RWPE1 (cell line): ENCODE data around the gene GAS7.
"Not testable (repeated sequence)": the region's sequence is repeated elsewhere in the genome, so short reads cannot be mapped to it uniquely, and the experiment has no call there.

Experiments
- CTCF ChIA-PET: fragments of 350-600 bp; sonication (Branson Sonifier 250); formaldehyde crosslinking; extraction: SDS; loops from one replicate; lab custom pipeline; 2021; lab: Yijun Ruan, JAX
- POLR2A ChIA-PET: fragments of 400-600 bp; formaldehyde crosslinking; extraction: SDS; loops from one replicate; lab custom pipeline; 2020; ENCODE audit warnings: antibody characterized with exemption; ENCODE audit not compliant: low non-redundant PET; lab: Yijun Ruan, JAX
- DNase-seq: peaks from one replicate; pipeline ENCODE4 v3.0.0; 2012; ENCODE audit warnings: low spot score
- H3K27ac ChIP-seq: fragments of 450-650 bp; 2 replicates; pipeline ENCODE4 v1.5.1; 2017
- TF ChIP-seq, protein P1 (sequence below): fragments of 450-650 bp; conservative IDR thresholded peaks from 2 replicates; pipeline ENCODE4 v1.5.1; 2017; ENCODE audit warnings: low read depth, mild to moderate bottlenecking

GAS7 gene

DNA sequence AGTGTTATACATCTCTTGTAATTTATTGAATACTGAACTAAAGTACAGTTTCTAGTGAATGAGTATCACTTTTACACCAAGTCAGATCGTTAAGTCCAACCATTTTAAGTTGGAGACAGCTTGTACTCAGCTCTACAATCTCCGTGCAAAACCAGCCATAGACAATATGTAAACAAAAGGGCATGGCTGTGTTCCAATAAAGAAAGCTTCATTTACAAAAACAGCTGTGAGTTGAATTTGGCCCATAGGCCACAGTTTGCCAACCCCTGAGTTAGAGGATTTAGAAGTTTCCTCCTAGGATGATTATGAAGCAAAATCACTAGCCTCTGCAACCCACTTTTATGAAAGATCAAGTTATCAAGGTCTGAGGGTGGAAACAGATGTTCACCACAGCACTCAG is 187.7 kb downstream of the GAS7 start:
- CTCF ChIA-PET, result no interaction called here
- no peak for DNase-seq

DNA sequence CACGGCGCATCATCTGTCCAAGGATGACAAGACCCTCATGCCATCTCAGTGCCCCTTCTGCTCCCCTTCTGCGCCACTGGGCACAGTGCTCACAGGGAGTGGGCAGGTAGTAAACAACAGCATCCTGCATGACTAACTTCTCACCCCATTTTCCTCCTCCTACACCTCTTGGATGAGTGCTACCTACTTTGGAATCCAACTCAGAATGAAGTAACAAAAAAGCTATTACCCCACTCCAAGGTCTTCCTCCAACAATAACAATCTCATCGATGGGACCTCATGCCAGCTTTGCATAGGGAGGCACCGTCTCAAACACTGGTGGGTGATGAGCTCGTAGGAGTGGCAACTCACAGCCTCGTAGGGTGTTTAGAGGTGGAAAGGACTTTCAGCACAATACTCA is 194.7 kb downstream of the GAS7 start:
- ChIA-PET POLR2A (no interaction called here), CTCF (no interaction called here)
- TF ChIP-seq, protein P1, sequence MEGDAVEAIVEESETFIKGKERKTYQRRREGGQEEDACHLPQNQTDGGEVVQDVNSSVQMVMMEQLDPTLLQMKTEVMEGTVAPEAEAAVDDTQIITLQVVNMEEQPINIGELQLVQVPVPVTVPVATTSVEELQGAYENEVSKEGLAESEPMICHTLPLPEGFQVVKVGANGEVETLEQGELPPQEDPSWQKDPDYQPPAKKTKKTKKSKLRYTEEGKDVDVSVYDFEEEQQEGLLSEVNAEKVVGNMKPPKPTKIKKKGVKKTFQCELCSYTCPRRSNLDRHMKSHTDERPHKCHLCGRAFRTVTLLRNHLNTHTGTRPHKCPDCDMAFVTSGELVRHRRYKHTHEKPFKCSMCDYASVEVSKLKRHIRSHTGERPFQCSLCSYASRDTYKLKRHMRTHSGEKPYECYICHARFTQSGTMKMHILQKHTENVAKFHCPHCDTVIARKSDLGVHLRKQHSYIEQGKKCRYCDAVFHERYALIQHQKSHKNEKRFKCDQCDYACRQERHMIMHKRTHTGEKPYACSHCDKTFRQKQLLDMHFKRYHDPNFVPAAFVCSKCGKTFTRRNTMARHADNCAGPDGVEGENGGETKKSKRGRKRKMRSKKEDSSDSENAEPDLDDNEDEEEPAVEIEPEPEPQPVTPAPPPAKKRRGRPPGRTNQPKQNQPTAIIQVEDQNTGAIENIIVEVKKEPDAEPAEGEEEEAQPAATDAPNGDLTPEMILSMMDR, result no peak
- H3K27ac ChIP-seq, result no peak overlapping the region
- DNase-seq, result no peak

More for the DNA sequence above, 187.7 kb downstream of the GAS7 start:
- TF ChIP-seq, protein P1, result no peak
- no peak overlapping the region for H3K27ac ChIP-seq
- POLR2A ChIA-PET, result no interaction called here

DNA sequence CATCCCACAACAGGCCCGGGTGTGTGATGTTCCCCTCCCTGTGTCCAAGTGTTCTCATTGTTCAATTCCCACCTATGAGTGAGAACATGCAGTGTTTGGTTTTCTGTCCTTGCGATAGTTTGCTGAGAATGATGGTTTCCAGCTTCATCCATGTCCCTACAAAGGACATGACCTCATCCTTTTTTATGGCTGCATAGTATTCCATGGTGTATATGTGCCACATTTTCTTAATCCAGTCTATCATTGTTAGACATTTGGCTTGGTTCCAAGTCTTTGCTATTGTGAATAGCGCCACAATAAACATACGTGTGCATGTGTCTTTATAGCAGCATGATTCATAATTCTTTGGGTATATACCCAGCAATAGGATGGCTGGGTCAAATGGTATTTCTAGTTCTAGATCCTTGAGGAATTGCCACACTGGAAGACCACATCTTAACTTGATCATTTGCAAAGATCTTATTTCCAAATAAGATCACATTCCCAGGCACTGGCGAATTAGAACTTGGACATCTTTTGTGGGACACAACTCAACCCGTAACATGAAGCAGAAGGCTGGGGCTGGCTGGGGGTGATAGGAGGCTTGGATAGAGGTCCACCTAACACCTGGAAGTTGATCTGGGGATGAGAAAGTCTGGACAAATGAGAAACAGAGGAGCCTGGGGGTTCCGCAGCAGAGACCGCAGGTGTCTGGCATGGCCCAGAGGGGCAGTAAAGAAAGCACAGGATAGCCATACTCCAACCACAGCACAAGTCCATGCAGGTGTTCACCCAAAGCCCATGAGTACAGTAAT is 195.6 kb downstream of the GAS7 start:
- DNase-seq, H3K27ac ChIP-seq, CTCF ChIA-PET, POLR2A ChIA-PET: not testable (repeated sequence)

DNA sequence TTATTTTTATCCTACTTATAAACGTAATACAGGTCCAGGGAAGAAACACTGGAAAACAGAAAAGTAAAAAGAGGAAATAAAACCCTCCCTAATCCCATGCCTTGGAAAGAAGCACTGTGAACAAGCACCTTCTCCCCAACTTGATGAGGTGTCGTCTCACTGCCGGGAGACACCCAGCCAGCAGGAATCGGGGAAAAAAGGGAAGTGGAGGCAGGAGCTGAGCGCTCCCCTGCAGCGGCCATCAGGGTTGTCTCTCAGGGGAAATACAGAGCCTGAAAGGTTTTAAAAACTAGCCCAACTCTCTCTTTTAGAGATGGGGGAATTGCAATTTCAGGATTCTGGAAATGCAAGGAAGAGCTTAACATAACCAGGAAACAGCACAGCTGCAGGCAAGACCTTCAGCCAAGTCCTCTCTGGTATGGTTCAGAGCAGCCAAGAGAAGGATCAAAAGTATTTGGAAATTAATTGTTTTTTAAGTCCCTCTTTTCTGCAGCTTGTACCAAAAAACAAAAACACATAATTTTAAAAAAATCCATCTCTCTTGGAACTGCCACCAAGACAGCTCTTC is 197.0 kb downstream of the GAS7 start:
- TF ChIP-seq, protein P1, result no peak
- ChIA-PET POLR2A (no interaction called here), CTCF (no interaction called here)
- H3K27ac ChIP-seq, result no peak overlapping the region
- DNase-seq, result no peak

DNA sequence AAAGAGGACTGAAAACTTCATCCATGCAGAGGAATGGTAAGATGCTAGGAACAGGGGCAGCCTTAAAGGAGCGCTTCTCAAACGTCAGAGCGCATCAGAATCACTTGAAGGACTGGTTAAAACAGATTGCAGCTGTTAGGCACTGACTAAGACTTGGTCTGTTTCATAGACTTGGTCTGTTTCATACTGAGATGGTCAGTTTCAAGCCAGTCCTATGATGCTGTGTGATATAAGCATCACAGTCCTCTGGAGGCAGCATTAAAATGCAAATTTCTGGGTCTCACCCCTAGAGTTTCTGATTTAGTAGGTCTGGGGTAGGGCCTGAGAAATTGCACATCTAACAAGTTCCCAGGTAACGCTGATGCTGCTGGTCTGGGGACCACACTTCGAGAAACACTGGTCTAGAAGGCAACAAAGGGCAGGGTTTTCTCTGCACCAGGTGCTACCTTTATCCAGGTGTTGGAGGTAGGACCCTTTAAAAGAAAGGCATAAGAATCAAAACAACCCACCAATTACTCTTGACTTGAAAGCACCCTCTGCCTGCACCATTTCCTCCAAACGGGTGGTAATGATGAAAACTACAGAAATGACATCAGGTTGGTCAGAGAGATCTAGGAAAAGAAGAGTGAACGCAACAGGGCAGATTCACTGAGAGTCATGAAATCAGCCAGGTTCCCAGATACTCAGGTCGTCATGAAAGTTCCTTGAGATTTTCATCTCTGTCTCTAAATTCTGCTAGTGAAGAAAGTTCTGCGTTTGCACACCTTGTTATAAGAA is 198.3 kb downstream of the GAS7 start:
- TF ChIP-seq, protein P1, result no peak
- POLR2A ChIA-PET, result no interaction called here
- DNase-seq, result no peak
- no peak overlapping the region for H3K27ac ChIP-seq
- CTCF ChIA-PET, result no interaction called here

DNA sequence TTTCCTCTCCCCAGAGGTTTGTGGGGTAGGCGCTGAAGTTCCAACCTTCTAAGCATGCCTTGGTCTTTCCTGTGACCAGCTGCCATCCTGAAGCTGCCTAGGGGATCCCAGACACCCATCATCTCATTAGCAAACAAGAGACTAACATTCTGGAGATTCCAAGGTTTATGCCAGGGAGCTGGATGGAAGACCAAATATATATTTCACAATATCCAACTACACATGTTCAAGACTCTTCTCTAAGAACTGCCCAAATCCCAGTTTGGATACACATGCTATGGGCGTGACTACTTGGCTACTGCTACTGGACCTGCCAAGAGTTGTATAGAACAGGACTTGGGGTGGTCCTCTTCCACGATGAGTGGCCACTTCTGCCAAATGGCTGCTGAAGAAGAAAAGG is 200.3 kb downstream of the GAS7 start:
- TF ChIP-seq, protein P1, result no peak
- no peak for DNase-seq
- POLR2A ChIA-PET, result no interaction called here
- CTCF ChIA-PET, result no interaction called here
- no peak overlapping the region for H3K27ac ChIP-seq
